ENCODE results near the gene CCNJL.

GRCh38 chr5:160325716-160326115 lies 13.4 kb upstream of the CCNJL start:
- no peak for TF ChIP-seq CTCF (conservative IDR thresholded peaks at IDR 0.05; ENCODE audit: low read depth, low read length)
- no peak for TF ChIP-seq EZH2 (IDR thresholded peaks at IDR 0.05; ENCODE audit: borderline replicate concordance, low read depth, low read length, poor library complexity, severe bottlenecking)
